ENCODE measurements around the gene KBTBD3. TPM values are rescaled to one million over a fixed set of nuclear protein-coding genes. Genes with fewer than 3 reads are reported as not detected.
"Not testable (repeated sequence)": the region's sequence is repeated elsewhere in the genome, so short reads cannot be mapped to it uniquely, and the experiment has no call there.

KBTBD3 gene
- total RNA-seq, 1 donor from 2014 or later, result 3.9 TPM

GRCh38 chr11:106015066-106015465, 62.1 kb downstream of the KBTBD3 start:
- no peak for TF ChIP-seq CTCF (IDR thresholded peaks at IDR 0.05)
- no peak for DNase-seq (ENCODE audit: extremely low spot score, unreplicated experiment)
- no peak overlapping the region for H3K4me3 Mint-ChIP-seq (ENCODE audit: unreplicated experiment)
- no peaks in the 10 kb centered on the region for H3K9me3 Mint-ChIP-seq (ENCODE audit: unreplicated experiment)
- no peaks in the 10 kb centered on the region for H3K27me3 Mint-ChIP-seq (ENCODE audit: unreplicated experiment)
- no peak overlapping the region for H3K27ac Mint-ChIP-seq (ENCODE audit: unreplicated experiment)
- peaks cover 15% of the 10 kb centered on the region for H3K36me3 Mint-ChIP-seq (ENCODE audit: unreplicated experiment)
- H3K4me1 Mint-ChIP-seq (ENCODE audit: unreplicated experiment), result peaks cover 26% of the 10 kb centered on the region

DNA sequence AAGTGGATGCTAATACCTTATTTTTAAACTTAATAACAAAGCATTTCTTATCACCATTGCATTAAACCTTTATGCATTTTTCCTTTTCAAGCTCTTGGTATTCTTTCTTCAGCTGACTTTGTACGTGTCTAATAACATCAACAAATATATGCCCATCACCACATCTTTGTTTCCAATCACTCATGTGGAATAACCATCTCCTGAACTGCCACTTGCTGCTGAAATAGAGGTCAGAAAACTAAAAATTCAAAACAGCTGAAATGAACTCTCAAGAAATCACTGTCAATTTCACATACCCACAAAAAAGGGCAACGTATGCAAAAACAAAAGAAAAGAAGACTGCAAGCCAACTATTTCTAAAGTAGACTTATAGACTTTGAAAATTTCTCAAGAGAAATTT, 62.5 kb downstream of the KBTBD3 start:
- peaks cover 20% of the 10 kb centered on the region for H3K36me3 Mint-ChIP-seq (ENCODE audit: unreplicated experiment)

DNA sequence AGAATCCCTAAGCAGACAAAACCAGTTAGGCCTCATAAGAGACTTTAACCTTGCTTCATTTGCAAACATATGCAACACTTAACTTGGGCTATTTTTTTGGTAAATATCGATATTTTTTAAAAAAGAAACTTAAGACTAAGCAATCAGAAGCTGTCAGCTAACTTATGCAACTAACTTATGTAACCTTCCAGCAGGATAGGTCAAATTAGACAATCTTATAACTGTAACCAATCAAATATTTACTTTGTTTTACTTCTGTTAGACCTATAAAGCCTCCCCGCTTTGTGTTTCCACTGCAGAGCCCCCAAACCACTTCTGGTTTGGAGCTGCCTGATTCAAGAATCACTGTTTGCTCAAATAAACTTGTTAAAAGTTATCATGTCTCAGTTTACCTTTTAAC, 63.1 kb downstream of the KBTBD3 start:
- Mint-ChIP-seq H3K27ac (ENCODE audit: unreplicated experiment) (no peak overlapping the region), H3K27me3 (ENCODE audit: unreplicated experiment) (no peaks in the 10 kb centered on the region), H3K36me3 (ENCODE audit: unreplicated experiment) (peaks cover 26% of the 10 kb centered on the region), H3K4me3 (ENCODE audit: unreplicated experiment) (no peak overlapping the region), H3K4me1 (ENCODE audit: unreplicated experiment) (peaks cover 19% of the 10 kb centered on the region), H3K9me3 (ENCODE audit: unreplicated experiment) (peaks cover 4% of the 10 kb centered on the region)
- DNase-seq (ENCODE audit: extremely low spot score, unreplicated experiment), result no peak
- no peak for TF ChIP-seq CTCF (IDR thresholded peaks at IDR 0.05)

More for the DNA sequence above, 62.5 kb downstream of the KBTBD3 start:
- Mint-ChIP-seq H3K27ac (ENCODE audit: unreplicated experiment) (no peak overlapping the region), H3K9me3 (ENCODE audit: unreplicated experiment) (peaks cover 3% of the 10 kb centered on the region), H3K27me3 (ENCODE audit: unreplicated experiment) (no peaks in the 10 kb centered on the region), H3K4me1 (ENCODE audit: unreplicated experiment) (peaks cover 21% of the 10 kb centered on the region), H3K4me3 (ENCODE audit: unreplicated experiment) (no peak overlapping the region)
- no peak for TF ChIP-seq CTCF (IDR thresholded peaks at IDR 0.05)
- no peak for DNase-seq (ENCODE audit: extremely low spot score, unreplicated experiment)

GRCh38 chr11:106012744-106013143, 64.4 kb downstream of the KBTBD3 start:
- no peak for DNase-seq (ENCODE audit: extremely low spot score, unreplicated experiment)
- Mint-ChIP-seq H3K9me3 (ENCODE audit: unreplicated experiment) (peaks cover 4% of the 10 kb centered on the region), H3K36me3 (ENCODE audit: unreplicated experiment) (peaks cover 39% of the 10 kb centered on the region), H3K27me3 (ENCODE audit: unreplicated experiment) (no peaks in the 10 kb centered on the region), H3K4me1 (ENCODE audit: unreplicated experiment) (peaks cover 12% of the 10 kb centered on the region), H3K4me3 (ENCODE audit: unreplicated experiment) (no peak overlapping the region), H3K27ac (ENCODE audit: unreplicated experiment) (no peak overlapping the region)
- no peak for TF ChIP-seq CTCF (IDR thresholded peaks at IDR 0.05)

- no peak overlapping the region for H3K4me3 Mint-ChIP-seq (ENCODE audit: unreplicated experiment)
These were observed 65.7 kb downstream of the KBTBD3 start for GRCh38 chr11:106011481-106011880.

GRCh38 chr11:106003094-106003493, 74.1 kb downstream of the KBTBD3 start:
- not testable (repeated sequence) for H3K4me1 Mint-ChIP-seq (ENCODE audit: unreplicated experiment); H3K27ac Mint-ChIP-seq (ENCODE audit: unreplicated experiment); DNase-seq (ENCODE audit: extremely low spot score, unreplicated experiment); H3K4me3 Mint-ChIP-seq (ENCODE audit: unreplicated experiment); H3K27me3 Mint-ChIP-seq (ENCODE audit: unreplicated experiment)
- Mint-ChIP-seq H3K9me3 (ENCODE audit: unreplicated experiment) (peaks cover 20% of the 10 kb centered on the region), H3K36me3 (ENCODE audit: unreplicated experiment) (peaks cover 51% of the 10 kb centered on the region)

More at GRCh38 chr11:106011481-106011880, 65.7 kb downstream of the KBTBD3 start:
- H3K4me1 Mint-ChIP-seq (ENCODE audit: unreplicated experiment), result peaks cover 12% of the 10 kb centered on the region
- no peak overlapping the region for H3K27ac Mint-ChIP-seq (ENCODE audit: unreplicated experiment)
- H3K9me3 Mint-ChIP-seq (ENCODE audit: unreplicated experiment), result peaks cover 12% of the 10 kb centered on the region
- TF ChIP-seq CTCF (IDR thresholded peaks at IDR 0.05), result no peak
- H3K36me3 Mint-ChIP-seq (ENCODE audit: unreplicated experiment), result peaks cover 50% of the 10 kb centered on the region
- H3K27me3 Mint-ChIP-seq (ENCODE audit: unreplicated experiment), result no peaks in the 10 kb centered on the region
- DNase-seq (ENCODE audit: extremely low spot score, unreplicated experiment), result no peak
